Parathyroid adenoma (tissue), 2 donors: ENCODE results near the gene PPIP5K1.

ENCODE experiments used
- H2AFZ ChIP-seq: fragments of 300-600 bp; sonication (generic); one replicate; pipeline ENCODE4 v1.7.0; 2017; ENCODE audit warnings: antibody characterized with exemption, mild to moderate bottlenecking
- H3K27ac ChIP-seq: fragments of 300-600 bp; sonication (generic); one replicate; pipeline ENCODE4 v1.7.0; 2017
- H3K27me3 ChIP-seq: fragments of 300-600 bp; sonication (generic); one replicate; pipeline ENCODE4 v1.7.0; 2017; ENCODE audit warnings: low read length; ENCODE audit not compliant: control insufficient read depth, insufficient read depth
- H3K36me3 ChIP-seq: fragments of 300-600 bp; sonication (generic); one replicate; pipeline ENCODE4 v1.7.0; 2017; ENCODE audit warnings: low read length; ENCODE audit not compliant: control insufficient read depth, insufficient read depth
- H3K4me1 ChIP-seq: fragments of 300-600 bp; sonication (generic); one replicate; pipeline ENCODE4 v1.7.0; 2017; ENCODE audit warnings: control low read depth
- H3K4me2 ChIP-seq: fragments of 300-600 bp; sonication (generic); one replicate; pipeline ENCODE4 v1.7.0; 2017; ENCODE audit warnings: low read length
- H3K4me3 ChIP-seq: fragments of 300-600 bp; sonication (generic); one replicate; pipeline ENCODE4 v1.7.0; 2017; ENCODE audit warnings: low read depth, low read length
- H3K79me2 ChIP-seq: fragments of 300-600 bp; sonication (generic); one replicate; pipeline ENCODE4 v1.7.0; 2017; ENCODE audit warnings: control low read depth
- H3K9ac ChIP-seq: fragments of 300-600 bp; sonication (generic); one replicate; pipeline ENCODE4 v1.7.0; 2017; ENCODE audit warnings: mild to moderate bottlenecking
- H3K9me3 ChIP-seq: fragments of 300-600 bp; sonication (generic); one replicate; pipeline ENCODE4 v1.7.0; 2017; ENCODE audit warnings: low read length; ENCODE audit not compliant: control insufficient read depth
- TF ChIP-seq, protein P1 (sequence below): fragments of 300-600 bp; sonication (generic); IDR thresholded peaks from one replicate; pipeline ENCODE4 v1.7.0; 2017; ENCODE audit warnings: antibody characterized with exemption, mild to moderate bottlenecking
- donor health status: primary hyperparathyroidism.

The PPIP5K1 gene

DNA sequence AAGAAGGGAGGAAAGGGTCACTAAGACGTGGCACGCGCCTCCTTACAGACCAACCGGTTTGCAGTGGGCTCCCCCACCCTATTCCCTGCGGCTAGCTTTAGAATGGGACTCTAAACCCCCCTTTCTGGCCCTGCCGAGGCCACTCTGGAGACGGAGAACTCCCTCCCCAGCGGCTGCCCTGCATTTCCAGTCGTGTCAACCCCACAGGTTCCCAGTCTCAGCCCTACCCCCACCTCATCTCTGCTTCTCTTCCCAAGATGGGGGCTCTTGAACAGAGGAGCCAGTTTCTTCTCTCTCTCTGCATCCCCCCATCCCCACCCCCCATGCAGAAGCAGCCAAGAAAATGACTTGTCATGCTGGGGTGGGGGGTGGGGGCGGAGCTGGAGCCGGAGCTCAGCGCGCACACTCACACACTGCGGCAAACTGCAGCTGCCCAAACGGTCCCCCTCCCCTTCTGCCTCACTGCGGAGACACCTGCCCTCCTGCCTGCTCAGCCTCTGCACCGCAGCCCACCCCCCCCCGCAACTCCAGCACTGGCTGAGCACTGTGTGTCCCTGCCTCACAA, 71.7 kb downstream of the PPIP5K1 start:
- Histone ChIP-seq H3K79me2 (no peaks in the 10 kb centered on the region), H3K9ac (no peak overlapping the region), H3K27ac (no peak overlapping the region), H3K4me3 (no peak overlapping the region), H3K27me3 (no peaks in the 10 kb centered on the region), H2AFZ (no peak overlapping the region), H3K9me3 (no peaks in the 10 kb centered on the region), H3K4me1 (no peaks in the 10 kb centered on the region), H3K4me2 (no peak overlapping the region), H3K36me3 (no peaks in the 10 kb centered on the region)
- TF ChIP-seq, protein P1, sequence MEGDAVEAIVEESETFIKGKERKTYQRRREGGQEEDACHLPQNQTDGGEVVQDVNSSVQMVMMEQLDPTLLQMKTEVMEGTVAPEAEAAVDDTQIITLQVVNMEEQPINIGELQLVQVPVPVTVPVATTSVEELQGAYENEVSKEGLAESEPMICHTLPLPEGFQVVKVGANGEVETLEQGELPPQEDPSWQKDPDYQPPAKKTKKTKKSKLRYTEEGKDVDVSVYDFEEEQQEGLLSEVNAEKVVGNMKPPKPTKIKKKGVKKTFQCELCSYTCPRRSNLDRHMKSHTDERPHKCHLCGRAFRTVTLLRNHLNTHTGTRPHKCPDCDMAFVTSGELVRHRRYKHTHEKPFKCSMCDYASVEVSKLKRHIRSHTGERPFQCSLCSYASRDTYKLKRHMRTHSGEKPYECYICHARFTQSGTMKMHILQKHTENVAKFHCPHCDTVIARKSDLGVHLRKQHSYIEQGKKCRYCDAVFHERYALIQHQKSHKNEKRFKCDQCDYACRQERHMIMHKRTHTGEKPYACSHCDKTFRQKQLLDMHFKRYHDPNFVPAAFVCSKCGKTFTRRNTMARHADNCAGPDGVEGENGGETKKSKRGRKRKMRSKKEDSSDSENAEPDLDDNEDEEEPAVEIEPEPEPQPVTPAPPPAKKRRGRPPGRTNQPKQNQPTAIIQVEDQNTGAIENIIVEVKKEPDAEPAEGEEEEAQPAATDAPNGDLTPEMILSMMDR: no peak

GRCh38 chr15:43517354-43518196, 72.4 kb downstream of the PPIP5K1 start, which contains the start of gene MAP1A:
Gene MAP1A, plus strand, starts transcription at chr15:43517608. Its CDS starts 3,866 bp downstream, at chr15:43521474.
- no peaks in the 10 kb centered on the region for H3K4me1 ChIP-seq
- H3K9ac ChIP-seq: no peak within 1 kb of the TSS
- TF ChIP-seq, protein P1: no peak
- no peak within 1 kb of the TSS for H3K27ac ChIP-seq
- H3K4me2 ChIP-seq: no peak within 1 kb of the TSS
- H3K79me2 ChIP-seq: no peaks in the 10 kb centered on the region
- no peak within 1 kb of the TSS for H2AFZ ChIP-seq
- no peaks in the 10 kb centered on the region for H3K9me3 ChIP-seq
- H3K4me3 ChIP-seq: no peak within 1 kb of the TSS
- no peaks in the 10 kb centered on the region for H3K27me3 ChIP-seq
- no peaks in the 10 kb centered on the region for H3K36me3 ChIP-seq

DNA sequence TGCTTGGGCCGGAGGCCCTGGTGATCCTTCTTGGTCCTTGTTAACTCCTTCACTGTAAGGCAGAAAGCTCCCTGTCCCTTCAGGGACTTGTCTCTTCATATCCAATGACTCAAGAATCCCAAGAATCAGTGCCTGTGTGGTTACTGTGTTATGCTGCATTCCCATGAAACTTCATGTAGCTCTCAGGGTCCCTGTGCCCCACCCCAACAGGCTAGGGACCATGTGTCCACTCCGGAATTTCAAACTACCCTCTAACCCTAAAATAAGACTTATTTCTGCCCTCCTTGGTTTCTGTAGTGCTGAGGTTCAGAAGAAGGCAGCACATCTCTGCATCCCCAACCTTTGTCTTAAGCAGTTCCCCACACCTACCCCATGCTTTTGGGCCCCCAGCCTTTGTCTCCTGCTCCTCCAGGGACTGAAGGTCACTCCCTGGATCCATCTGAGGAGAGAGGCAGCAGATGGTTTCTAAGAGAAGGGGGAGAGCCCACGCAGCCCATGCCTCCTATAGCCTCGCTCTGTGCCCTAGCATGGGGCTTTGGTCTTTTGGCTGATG, 73.1 kb downstream of the PPIP5K1 start:
- Histone ChIP-seq H3K4me2 (no peak overlapping the region), H3K9ac (no peak overlapping the region), H3K4me3 (no peak overlapping the region), H3K79me2 (no peaks in the 10 kb centered on the region), H3K27ac (no peak overlapping the region), H3K36me3 (no peaks in the 10 kb centered on the region), H3K27me3 (no peaks in the 10 kb centered on the region), H2AFZ (no peak overlapping the region), H3K9me3 (no peaks in the 10 kb centered on the region), H3K4me1 (no peaks in the 10 kb centered on the region)
- TF ChIP-seq, protein P1: no peak

DNA sequence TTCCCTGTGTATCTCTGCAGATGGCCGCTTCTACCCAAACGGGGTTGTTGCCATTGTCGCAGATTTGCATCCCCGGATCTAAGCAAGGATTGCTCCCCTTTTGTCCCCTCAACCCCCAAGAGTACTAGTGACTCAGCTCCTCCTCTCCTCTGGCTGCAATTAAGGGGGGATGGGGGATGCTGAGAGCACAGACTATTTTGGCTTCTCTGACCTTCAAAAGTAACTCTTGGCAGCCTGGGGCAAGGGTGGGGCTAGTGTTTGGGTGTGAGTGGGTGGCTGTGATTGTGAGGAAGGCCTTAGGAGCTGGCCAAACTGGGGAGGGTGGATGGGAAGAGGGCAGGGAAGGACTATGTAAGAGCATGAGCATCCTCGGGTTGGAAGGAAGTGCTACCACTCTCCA, 73.8 kb downstream of the PPIP5K1 start:
- H3K9me3 ChIP-seq: no peaks in the 10 kb centered on the region
- H3K27ac ChIP-seq: no peak overlapping the region
- TF ChIP-seq, protein P1: no peak
- H3K79me2 ChIP-seq: no peaks in the 10 kb centered on the region
- no peak overlapping the region for H3K4me2 ChIP-seq
- H3K4me3 ChIP-seq: no peak overlapping the region
- H2AFZ ChIP-seq: no peak overlapping the region
- H3K27me3 ChIP-seq: no peaks in the 10 kb centered on the region
- H3K9ac ChIP-seq: no peak overlapping the region
- no peaks in the 10 kb centered on the region for H3K36me3 ChIP-seq
- H3K4me1 ChIP-seq: peaks cover 2% of the 10 kb centered on the region
